GM12864 (cell line): ENCODE measurements around the gene NKIRAS2.
A peak's percentile ranks its signal among the peaks of the same experiment; 100 is the strongest.

Source experiments
- DNase-seq: peaks from one replicate; pipeline ENCODE4 v3.0.0-alpha.2; 2011; ENCODE audit warnings: low read depth
- H3K4me3 ChIP-seq: 2 replicates; pipeline ENCODE4 v1.5.1; 2011; ENCODE audit warnings: mild to moderate bottlenecking, low read depth, low read length, control low read depth
- TF ChIP-seq, protein P1 (sequence below): IDR thresholded peaks from 2 replicates; pipeline ENCODE4 v1.5.1; 2011; ENCODE audit warnings: low read depth, mild to moderate bottlenecking, moderate library complexity, low read length, control low read depth, inconsistent platforms; ENCODE audit errors: missing control alignments

NKIRAS2 gene

DNA sequence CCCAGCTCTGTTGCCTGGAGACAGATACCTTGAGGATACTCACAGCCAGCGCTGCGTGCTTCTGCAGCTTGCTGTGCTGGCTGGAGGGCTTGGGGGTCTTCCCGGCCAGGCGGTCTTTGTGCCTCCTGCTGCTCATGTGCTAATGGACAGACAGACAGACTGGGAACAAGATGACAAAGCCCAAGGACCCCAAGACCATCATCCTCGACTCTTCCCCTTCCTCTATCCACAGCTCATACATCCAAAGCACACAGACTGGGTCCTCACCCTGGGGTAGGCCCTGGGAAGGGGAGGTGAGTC lies 7.7 kb downstream of the NKIRAS2 start:
- H3K4me3 ChIP-seq, result no peak overlapping the region
- DNase-seq, result no peak
- TF ChIP-seq, protein P1, sequence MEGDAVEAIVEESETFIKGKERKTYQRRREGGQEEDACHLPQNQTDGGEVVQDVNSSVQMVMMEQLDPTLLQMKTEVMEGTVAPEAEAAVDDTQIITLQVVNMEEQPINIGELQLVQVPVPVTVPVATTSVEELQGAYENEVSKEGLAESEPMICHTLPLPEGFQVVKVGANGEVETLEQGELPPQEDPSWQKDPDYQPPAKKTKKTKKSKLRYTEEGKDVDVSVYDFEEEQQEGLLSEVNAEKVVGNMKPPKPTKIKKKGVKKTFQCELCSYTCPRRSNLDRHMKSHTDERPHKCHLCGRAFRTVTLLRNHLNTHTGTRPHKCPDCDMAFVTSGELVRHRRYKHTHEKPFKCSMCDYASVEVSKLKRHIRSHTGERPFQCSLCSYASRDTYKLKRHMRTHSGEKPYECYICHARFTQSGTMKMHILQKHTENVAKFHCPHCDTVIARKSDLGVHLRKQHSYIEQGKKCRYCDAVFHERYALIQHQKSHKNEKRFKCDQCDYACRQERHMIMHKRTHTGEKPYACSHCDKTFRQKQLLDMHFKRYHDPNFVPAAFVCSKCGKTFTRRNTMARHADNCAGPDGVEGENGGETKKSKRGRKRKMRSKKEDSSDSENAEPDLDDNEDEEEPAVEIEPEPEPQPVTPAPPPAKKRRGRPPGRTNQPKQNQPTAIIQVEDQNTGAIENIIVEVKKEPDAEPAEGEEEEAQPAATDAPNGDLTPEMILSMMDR, result no peak

DNA sequence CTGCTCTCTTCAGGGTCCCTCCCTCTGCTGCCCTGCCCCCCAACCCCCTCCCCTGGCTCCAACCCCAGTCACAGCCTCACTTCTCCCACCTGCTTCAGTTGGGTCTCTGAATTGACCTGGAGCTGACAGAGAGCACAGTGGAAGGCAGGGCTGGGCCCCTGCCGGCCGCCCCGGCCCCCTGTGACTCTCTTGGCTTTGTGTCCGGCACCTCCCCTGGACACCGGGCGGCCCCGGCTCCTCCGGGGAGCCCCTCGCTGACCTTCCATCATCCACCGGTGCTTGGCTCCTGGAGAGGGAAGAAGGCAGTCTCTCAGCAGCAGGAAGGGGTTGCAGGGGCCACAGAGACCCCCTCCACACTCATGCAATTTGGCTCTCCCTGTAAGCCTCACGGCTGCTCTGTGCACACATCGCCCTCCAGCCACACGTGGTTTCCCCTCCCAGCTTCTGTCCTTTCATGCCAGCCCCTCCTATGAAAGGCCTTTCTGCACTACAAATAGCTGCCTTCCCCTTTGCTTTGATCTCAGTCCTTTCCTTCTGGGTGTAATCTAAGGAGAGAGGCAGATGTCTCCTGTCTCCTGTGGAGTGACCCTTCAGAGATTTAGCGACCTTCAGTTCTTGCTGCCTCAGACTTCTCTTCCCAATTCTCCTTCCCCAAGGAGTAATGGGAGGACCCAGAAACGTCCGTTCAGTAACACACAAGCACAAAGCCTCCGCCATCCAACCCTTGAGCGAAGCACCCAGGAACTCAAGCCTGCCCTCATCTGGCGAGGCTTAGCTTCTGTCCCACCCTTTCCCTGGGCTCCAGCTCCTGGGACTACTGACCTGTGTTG lies 8.3 kb downstream of the NKIRAS2 start:
- TF ChIP-seq, protein P1, result peak; percentile 31
- DNase-seq, result no peak
- H3K4me3 ChIP-seq, result no peak overlapping the region

DNA sequence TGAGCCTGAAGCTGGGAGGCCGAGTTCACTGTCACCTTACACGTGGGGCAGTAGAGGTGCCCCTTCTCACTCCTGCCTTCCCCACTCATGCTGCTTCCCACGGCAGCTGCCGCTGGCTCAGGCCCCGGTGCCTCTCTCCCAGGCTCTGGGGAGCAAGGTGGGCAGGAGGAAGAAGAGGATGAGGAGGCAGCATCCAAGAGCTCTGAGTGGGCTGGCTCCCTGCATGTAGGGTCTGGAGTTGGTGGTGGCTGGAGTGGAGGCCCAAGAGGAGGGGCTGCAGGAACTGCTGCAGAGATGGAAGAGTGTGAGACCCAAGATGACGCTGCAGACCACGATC lies 8.9 kb downstream of the NKIRAS2 start:
- no peak for DNase-seq
- TF ChIP-seq, protein P1, result no peak

DNA sequence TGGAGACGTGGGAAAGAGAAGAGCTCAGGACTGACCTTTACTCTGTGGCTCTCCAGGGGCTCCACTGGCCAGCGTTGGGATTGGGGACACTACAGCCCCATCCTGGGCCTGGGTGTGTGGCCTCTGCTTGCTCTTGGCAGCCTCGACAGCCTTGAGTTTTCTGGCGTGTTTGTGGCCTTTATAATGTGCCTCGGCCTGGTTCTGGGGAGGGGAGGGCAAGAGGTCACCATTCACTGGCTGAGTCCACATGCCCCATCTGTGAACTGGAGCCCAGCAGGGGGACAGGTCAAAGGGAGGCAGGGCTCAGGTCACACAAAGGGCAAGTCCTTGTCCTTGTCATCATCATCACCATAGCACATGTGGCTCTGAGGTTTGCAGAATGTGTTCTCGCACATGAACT lies 11.7 kb downstream of the NKIRAS2 start:
- no peak overlapping the region for H3K4me3 ChIP-seq
- TF ChIP-seq, protein P1, result no peak
- no peak for DNase-seq

More for the DNA sequence above, 8.9 kb downstream of the NKIRAS2 start:
- no peak overlapping the region for H3K4me3 ChIP-seq

DNA sequence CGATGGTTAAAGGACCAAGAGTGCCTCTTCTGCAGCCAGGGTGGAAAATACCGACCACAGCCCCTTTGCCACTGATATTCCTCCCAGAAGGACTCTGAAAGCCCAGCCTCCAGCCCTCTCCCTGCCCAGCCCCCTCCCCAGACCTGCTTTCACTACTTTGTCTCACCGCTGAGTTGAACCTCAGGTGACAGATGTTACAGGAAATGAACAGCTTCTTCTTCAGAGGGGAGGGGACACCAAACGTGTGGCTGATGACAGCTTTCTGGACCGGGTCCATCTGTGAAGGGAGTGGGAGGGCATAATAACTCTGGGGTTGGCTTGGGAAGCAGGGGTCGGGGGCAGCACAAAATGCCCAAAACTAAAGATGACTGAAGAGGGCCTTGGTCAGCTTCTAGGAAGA lies 14.2 kb downstream of the NKIRAS2 start:
- no peak for DNase-seq
- TF ChIP-seq, protein P1, result no peak
- H3K4me3 ChIP-seq, result no peak overlapping the region

DNA sequence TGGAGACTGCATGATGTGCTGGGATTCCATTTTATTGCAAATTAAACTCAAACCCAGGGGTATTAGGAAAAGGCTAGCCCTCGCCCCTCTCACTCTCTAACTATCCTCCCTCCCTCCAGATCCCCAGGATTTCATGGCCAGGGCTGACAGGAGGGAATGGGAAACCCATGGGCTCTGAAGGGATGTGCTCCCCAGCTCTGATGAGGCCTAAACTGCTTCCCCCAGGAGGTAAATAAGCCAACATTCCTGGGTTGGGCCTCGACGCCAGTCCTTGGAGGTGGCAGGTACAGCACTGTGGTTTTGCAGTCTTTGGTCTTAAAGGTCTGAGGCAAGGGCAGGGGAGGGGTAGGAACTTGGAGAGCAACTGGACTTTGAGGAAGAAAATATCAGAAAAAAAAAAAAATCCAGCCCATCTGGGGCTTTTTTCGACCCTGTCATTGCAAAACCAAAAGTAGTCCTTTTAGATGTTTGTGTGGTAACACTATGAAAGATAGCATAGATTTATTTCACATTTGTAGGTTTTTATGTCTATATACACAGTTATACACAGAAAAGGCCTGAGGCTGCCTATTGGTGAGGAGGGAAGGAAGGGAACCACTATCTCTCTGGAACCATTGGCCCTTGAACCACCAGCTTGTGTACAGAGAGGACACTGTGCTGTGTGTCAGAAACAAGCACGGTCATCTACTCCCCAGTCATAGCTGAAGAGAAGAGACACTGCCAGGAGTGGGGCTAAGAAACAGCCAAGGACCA lies 18.5 kb downstream of the NKIRAS2 start:
- H3K4me3 ChIP-seq, result no peak overlapping the region
- TF ChIP-seq, protein P1, result no peak
- no peak for DNase-seq
